ENCODE data around the gene GLO1. TPM values are rescaled to one million over a fixed set of nuclear protein-coding genes. Genes with fewer than 3 reads are reported as not detected.

Gene GLO1
- total RNA-seq, 2 donors from 2014 or later = 22.7 to 42.3 TPM

- Histone ChIP-seq H3K36me3 (replicated peaks in 1 of 2; ENCODE audit: insufficient read depth in 1 of 2, low read depth in 2 of 2) (no peaks in the 10 kb centered on the region), H3K4me1 (peaks cover 7% of the 10 kb centered on the region), H3K27ac (no peak overlapping the region), H3K4me3 (no peak overlapping the region), H3K9me3 (no peaks in the 10 kb centered on the region), H3K27me3 (no peaks in the 10 kb centered on the region)
- intact Hi-C loops (cut with DNase I) = no loop called here
- TF ChIP-seq, protein P1, sequence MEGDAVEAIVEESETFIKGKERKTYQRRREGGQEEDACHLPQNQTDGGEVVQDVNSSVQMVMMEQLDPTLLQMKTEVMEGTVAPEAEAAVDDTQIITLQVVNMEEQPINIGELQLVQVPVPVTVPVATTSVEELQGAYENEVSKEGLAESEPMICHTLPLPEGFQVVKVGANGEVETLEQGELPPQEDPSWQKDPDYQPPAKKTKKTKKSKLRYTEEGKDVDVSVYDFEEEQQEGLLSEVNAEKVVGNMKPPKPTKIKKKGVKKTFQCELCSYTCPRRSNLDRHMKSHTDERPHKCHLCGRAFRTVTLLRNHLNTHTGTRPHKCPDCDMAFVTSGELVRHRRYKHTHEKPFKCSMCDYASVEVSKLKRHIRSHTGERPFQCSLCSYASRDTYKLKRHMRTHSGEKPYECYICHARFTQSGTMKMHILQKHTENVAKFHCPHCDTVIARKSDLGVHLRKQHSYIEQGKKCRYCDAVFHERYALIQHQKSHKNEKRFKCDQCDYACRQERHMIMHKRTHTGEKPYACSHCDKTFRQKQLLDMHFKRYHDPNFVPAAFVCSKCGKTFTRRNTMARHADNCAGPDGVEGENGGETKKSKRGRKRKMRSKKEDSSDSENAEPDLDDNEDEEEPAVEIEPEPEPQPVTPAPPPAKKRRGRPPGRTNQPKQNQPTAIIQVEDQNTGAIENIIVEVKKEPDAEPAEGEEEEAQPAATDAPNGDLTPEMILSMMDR (IDR thresholded peaks at IDR 0.05) = no peak
- no peak for TF ChIP-seq POLR2A (IDR thresholded peaks at IDR 0.05)
- WGBS, 2 donors = 79 to 84% methylated on average over 3 of the region's 3 CpGs
- DNase-seq = no peak
- no peak for ATAC-seq
Observed at GRCh38 chr6:38631186-38631783, 71.7 kb downstream of the GLO1 start.

Other genes starting within 250 kb of the GLO1 start
- 10 to 100 TPM; 11.9 to 29.3 TPM for gene BTBD9, start 63.2 kb downstream of the GLO1 start, total RNA-seq
- gene DNAH8, start 12.2 kb upstream of the GLO1 start, total RNA-seq = not detected

Data from body of pancreas (tissue), 4 donors.